Activated gamma-delta T cell treated with anti-CD3 and anti-CD28 coated beads, Interleukin-2, amount 50 U/mL, for 16 hours (primary cell): ENCODE data around the gene KATNIP.

Source experiments
- DNase-seq: peaks from one replicate; pipeline ENCODE4 v3.0.0-alpha.2; 2020; ENCODE audit warnings: low read depth

Gene KATNIP

DNA sequence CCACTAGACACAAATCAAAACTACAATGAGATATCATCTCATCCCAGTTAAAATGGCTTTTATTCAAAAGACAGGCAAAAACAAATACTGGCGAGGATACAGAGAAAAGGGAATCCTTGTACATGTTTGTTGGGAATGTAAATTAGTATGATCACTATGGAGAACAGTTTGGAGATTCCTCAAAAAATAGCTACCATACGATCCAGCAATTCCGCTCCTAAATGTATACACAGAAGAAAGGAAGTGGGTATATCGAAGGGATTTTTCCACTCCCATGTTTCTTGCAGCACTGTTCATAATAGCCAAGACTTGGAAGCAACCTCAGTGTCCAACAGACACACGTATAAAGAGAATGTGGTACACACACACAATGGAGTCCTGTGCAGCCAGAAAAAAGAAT, 35.3 kb downstream of the KATNIP start:
- no peak for DNase-seq

DNA sequence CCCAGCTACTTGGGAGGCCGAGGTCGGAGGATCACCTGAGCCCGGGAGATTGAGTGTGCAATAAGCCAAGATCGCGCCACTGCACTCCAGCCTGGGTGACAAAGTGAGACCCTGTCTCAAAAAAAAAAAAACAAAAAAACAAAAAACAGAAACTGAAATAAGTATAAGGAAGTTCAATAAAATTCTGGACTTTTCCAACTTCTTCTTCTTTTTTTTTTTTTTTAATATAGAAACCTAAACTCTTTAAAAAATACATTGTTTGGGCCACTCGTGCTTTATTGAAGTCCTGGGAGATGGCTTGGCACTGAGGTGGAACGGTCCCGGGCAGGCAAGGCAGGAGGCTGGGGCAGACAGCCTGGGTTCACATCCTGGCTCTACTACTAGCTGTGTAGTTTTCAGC, 36.8 kb downstream of the KATNIP start:
- DNase-seq: no peak

DNA sequence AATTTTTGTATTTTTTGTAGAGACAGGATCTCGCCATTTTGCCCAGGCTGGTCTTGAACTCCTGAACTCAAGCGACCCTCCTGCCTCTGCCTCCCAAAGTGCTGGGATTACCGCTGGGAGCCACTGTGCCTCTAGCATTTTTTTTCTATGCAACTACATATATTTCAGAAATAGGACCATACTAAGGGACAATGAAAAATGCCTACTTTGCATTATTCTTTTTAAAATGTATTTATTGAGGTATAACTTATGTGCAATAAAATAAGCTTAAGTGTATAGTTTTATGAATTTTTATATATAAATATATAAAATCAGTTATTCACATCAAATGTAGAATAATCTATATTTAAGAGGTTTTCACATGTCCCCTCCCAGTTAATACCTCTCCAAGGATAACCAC, 38.1 kb downstream of the KATNIP start:
- no peak for DNase-seq

DNA sequence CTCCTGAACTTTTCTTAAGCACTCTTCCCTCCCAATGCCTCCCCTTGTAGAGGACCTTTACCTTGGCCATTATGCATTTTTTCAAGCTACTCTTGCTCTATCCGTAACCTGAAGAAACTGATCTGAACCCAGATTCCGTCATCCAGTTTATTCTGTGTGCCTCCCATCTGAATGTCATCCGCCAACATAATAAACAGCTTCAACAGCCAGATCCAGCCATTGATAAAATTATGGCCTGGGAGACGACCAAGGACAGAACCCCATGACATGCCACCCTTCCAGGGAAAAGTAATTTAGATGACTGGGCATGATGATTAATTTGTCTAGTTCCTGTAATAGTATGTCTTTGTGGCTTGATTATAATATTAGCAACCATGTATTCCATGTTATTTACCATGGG, 41.9 kb downstream of the KATNIP start:
- DNase-seq: no peak

DNA sequence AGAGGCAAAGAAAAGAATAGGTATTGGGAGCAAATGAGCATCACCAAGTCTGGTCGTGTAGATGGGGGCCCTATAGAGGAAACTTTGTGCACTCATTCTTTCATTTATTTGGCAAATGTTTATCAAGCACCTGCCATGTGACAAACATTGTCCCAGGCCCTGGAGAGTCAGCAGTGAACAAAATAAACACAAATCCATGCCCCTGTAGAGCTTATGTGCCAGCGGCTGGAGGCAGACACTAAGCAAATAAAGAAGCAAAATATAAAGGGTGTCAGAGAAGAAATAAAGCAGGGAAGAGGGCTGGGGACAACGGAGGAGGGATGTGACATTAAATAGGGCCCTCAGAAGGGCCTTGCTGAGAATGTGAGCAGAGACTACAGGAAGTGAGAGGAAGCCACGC, 45.5 kb downstream of the KATNIP start:
- no peak for DNase-seq

DNA sequence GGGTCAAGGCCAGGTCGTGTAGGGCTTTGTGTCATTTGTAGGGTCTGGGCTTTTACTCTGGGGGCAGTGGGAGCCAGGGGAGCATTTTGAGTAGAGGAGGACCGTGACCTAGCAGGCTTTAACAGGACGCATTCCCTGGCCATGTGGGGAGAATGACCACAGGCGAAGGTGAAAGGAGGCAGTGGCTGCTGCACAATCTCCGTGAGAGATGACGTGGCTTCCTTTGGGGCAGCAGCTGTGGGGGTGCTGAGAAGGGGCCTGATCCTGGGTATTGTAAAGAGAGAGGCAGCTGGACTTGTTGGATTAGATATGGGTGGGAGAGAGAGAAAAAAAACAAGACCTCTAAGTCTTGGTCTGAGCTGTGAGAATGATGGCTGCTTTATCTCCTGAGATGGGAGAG, 46.0 kb downstream of the KATNIP start:
- DNase-seq: no peak

DNA sequence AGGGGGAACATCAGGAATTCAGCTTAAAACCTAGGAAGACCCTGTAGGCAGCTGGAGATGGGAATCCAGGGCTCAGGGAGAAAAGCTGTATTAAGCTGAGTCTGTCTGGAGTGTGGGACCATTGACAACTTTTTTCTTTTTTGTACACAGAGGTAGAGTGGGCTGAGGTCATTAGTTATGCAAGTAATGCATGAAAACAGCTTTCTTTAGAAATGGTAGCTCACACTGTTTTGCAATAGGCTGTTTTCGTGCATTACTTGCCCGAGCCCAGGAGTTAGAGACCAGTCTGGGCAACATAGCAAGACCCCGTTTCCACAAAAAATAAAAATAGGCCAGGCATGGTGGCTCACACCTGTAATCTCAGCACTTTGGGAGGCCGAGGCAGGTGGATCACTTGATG, 46.5 kb downstream of the KATNIP start:
- DNase-seq: no peak

DNA sequence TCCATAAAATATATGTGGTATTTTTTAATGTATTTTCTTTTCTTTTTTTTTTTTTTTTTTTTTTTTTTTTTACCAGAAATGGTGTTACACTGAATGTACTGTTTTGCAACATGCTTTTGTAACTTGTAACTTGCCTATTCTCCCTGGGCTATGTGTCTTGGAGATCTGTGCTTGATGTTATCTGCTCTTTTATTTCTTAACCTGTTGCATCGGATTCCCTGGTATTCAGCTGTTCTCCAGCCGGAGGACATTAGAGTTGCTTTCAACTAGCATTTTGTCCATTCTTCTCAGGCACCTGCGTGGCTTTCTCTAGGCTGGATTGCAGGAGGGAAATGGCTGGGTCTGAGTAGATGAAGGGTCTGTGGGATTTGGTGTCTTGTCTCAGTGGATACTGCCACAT, 47.4 kb downstream of the KATNIP start:
- DNase-seq: no peak

DNA sequence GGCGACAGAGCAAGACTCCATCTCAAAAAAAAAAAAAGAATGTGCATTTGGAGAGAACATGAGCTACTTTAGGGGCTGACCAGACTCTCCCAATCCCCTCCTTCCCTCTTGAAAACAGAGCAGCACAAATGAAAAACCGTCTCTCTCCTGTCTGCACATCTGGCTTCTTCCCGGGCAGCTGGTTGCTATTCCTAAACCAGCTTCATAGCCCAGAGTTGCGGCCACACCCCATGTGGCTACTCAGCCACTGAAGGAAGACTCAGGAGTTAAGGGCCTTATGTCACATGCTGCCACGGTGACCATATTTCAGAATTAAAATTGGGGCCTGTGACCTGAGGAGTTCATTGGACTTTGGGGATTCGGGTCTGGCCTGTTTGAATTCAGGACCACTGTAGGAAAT, 48.3 kb downstream of the KATNIP start:
- DNase-seq: no peak

DNA sequence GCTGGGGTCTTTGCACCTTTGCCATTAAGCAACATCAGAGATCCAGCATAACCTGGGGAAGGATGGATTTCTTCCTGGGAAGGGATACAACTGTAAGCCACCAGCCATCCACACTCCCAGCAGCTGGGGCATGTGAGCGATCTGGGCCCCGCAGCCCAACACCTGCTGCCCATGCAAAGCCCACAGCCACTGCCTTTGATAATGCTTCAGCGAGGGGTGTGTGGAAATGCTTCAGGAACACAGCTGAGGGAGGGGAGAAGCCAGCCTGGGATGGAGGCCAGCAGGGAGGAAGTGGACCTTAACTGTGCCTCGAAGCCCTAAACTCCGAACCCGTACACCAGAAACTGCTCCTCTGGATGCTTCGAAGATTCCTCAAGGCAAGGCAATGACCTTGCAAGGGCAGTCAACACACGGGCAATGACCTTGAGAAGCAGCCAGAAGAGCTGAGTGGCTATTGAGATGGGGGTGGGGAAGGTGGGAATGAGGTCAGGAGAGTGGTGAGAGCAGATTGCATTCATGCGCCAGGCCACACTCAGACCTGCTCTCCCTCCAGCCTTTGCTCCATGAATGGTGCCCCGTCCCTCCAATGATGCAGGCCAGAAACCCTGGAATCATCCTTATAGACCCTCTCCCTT, 49.1 kb downstream of the KATNIP start:
- no peak for DNase-seq

DNA sequence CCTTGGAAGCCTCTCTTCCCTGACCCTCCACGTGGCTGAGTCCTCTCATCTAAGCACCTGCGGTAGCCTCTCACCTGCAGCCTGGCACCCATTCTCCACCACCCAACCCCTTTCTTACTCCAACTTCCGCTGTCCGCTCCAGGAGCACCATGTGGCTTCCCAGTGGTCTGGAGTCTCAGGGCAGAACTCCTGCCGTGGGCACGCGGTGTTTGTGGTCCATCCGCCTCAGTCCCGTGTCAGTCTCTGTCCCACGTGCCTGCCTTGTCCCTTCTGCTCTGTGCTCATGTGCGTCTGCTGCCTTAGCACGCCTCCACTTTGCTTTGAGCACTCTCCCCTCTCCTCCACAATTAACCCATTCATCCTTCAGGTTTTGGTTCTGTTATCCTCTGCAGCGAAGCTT, 49.7 kb downstream of the KATNIP start:
- no peak for DNase-seq
